GM18861 (cell line): ENCODE data around the gene RUSC1.
"Not testable (repeated sequence)": the region's sequence is repeated elsewhere in the genome, so short reads cannot be mapped to it uniquely, and the experiment has no call there.

Source experiments
- ATAC-seq: cut with Tn5 transposase; IDR thresholded peaks from one replicate; pipeline ENCODE4 v1.9.1; 2021; ENCODE audit not compliant: unreplicated experiment

RUSC1 gene

GRCh38 chr1:155320661-155321617 is at the start of gene RUSC1:
RUSC1 (plus strand) TSS chr1:155320894; CDS start chr1:155321774, 880 bp downstream.
- no peak for ATAC-seq

- peak; percentile 10 for ATAC-seq
Observed at GRCh38 chr1:155272466-155273342, 48.0 kb upstream of the RUSC1 start.

- ATAC-seq: peak; percentile 77
Observed at GRCh38 chr1:155273343-155274245, 47.1 kb upstream of the RUSC1 start, which contains the start of gene CLK2. CLK2 (minus strand) TSS chr1:155273504; CDS start chr1:155270977, 2,527 bp downstream.

GRCh38 chr1:155277070-155277901 is 43.4 kb upstream of the RUSC1 start, which contains the start of gene HCN3:
HCN3 (plus strand) TSS chr1:155277463; CDS start chr1:155277591, 128 bp downstream.
- ATAC-seq: no peak

- no peak for ATAC-seq
Observed at GRCh38 chr1:155277902-155278688, 42.6 kb upstream of the RUSC1 start.

GRCh38 chr1:155278689-155279160 is 42.0 kb upstream of the RUSC1 start:
- ATAC-seq: no peak

- ATAC-seq: no peak
Observed at GRCh38 chr1:155279268-155279667, 41.4 kb upstream of the RUSC1 start.

- ATAC-seq: no peak
Observed at GRCh38 chr1:155282488-155283091, 38.1 kb upstream of the RUSC1 start.

- no peak for ATAC-seq
Observed at GRCh38 chr1:155284476-155284875, 36.2 kb upstream of the RUSC1 start.

- ATAC-seq: no peak
Observed at GRCh38 chr1:155285063-155285462, 35.6 kb upstream of the RUSC1 start.

- ATAC-seq: no peak
Observed at GRCh38 chr1:155285631-155286044, 35.1 kb upstream of the RUSC1 start.

- ATAC-seq: no peak
Observed at GRCh38 chr1:155286544-155286943, 34.1 kb upstream of the RUSC1 start.

GRCh38 chr1:155287987-155288543 is 32.6 kb upstream of the RUSC1 start:
- ATAC-seq: no peak

- not testable (repeated sequence) for ATAC-seq
Observed at GRCh38 chr1:155291006-155291405, 29.7 kb upstream of the RUSC1 start.

GRCh38 chr1:155293086-155293749 is 27.5 kb upstream of the RUSC1 start:
- ATAC-seq: no peak

- no peak for ATAC-seq
Observed at GRCh38 chr1:155294520-155295182, 26.0 kb upstream of the RUSC1 start.
